Suprapubic skin (tissue), 4 donors: ENCODE data around the gene TMEM82. TPM values are rescaled to one million over a fixed set of nuclear protein-coding genes. Genes with fewer than 3 reads are reported as not detected.

Source experiments
- DNase-seq, 2 donors: peaks; one replicate each; pipeline ENCODE4 v3.0.0-alpha.2; 2019; ENCODE audit warnings: low spot score in 2 of 2
- H3K27ac ChIP-seq: fragments of 200-600 bp; sonication (generic); one replicate; pipeline ENCODE4 v1.5.1; 2019
- H3K27me3 ChIP-seq: fragments of 200-600 bp; sonication (generic); one replicate; pipeline ENCODE4 v1.5.1; 2019
- H3K36me3 ChIP-seq: fragments of 200-600 bp; sonication (generic); one replicate; pipeline ENCODE4 v1.5.1; 2019
- H3K4me1 ChIP-seq: fragments of 200-600 bp; sonication (generic); one replicate; pipeline ENCODE4 v1.5.1; 2019
- H3K4me3 ChIP-seq: fragments of 200-600 bp; sonication (generic); one replicate; pipeline ENCODE4 v1.5.1; 2019; ENCODE audit warnings: mild to moderate bottlenecking
- H3K9me3 ChIP-seq: fragments of 200-600 bp; sonication (generic); one replicate; pipeline ENCODE4 v1.5.1; 2019
- EP300 ChIP-seq: sonication (generic); formaldehyde crosslinking; IDR thresholded peaks from one replicate; pipeline ENCODE4 v1.6.1; 2017; ENCODE audit warnings: antibody characterized with exemption
- POLR2A ChIP-seq, 2 donors: fragments of 450-650 bp; IDR thresholded peaks; one replicate each; pipeline ENCODE4 v1.6.1; 2017; ENCODE audit warnings: antibody characterized with exemption in 2 of 2, mild to moderate bottlenecking in 2 of 2, moderate library complexity in 2 of 2
- POLR2AphosphoS5 ChIP-seq, 3 donors: sonication (generic); formaldehyde crosslinking; IDR thresholded peaks; one replicate each; pipeline ENCODE4 v1.6.1; 2017; ENCODE audit warnings: antibody characterized with exemption in 3 of 3
- WGBS: methylation state at CpG from one replicate; pipeline ENCODE4 v1.1.5; 2018; 5-methylcytosine and 5-hydroxymethylcytosine counted together
- total RNA-seq, 4 donors: library from RNA; depleted of rRNA; stranded (reverse); fragments of >200 nt; gene quantifications; one replicate each; pipeline ENCODE4 v1.1.0, GENCODE V29; 2016
- TF ChIP-seq, protein P1 (sequence below), 2 donors: fragments of 200-600 bp in 1 of 2; fragments of 450-650 bp in 1 of 2; sonication (generic) in 1 of 2; IDR thresholded peaks; one replicate each; pipeline ENCODE4 v1.5.1; 2016 to 2019; ENCODE audit warnings: antibody characterized with exemption in 2 of 2, mild to moderate bottlenecking in 1 of 2, moderate library complexity in 1 of 2

Gene TMEM82
- total RNA-seq, 4 donors from 2014 or later = not detected

DNA sequence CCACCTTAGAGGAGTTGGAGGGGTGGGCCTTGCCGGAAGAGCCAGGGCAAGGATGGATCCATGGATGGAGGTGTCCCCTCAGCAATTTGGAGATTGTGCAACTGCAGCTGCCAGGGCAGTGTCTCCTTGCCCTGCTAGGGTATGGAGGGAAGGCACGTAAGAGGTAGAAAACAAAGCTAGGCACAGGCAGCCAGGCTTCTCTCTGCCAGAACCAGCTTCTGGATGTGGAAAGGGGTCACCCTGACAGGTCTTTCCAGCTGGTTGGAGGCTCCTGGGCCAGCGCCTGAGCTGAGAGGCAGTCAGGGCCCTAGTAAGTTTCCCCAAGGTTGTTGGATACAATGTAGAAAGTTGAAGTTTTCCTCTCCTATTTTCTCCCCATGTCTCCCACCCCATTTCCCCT lies 21.4 kb upstream of the TMEM82 start:
- no peak for DNase-seq
- H3K36me3 ChIP-seq = peaks cover 90% of the 10 kb centered on the region
- no peak overlapping the region for H3K4me3 ChIP-seq
- H3K27ac ChIP-seq = no peak overlapping the region
- H3K27me3 ChIP-seq = no peaks in the 10 kb centered on the region
- H3K4me1 ChIP-seq = no peaks in the 10 kb centered on the region
- TF ChIP-seq EP300 (no peak), POLR2A (IDR thresholded peaks at IDR 0.05) (no peak), POLR2AphosphoS5 (IDR thresholded peaks at IDR 0.05) (no peak)
- TF ChIP-seq, protein P1, sequence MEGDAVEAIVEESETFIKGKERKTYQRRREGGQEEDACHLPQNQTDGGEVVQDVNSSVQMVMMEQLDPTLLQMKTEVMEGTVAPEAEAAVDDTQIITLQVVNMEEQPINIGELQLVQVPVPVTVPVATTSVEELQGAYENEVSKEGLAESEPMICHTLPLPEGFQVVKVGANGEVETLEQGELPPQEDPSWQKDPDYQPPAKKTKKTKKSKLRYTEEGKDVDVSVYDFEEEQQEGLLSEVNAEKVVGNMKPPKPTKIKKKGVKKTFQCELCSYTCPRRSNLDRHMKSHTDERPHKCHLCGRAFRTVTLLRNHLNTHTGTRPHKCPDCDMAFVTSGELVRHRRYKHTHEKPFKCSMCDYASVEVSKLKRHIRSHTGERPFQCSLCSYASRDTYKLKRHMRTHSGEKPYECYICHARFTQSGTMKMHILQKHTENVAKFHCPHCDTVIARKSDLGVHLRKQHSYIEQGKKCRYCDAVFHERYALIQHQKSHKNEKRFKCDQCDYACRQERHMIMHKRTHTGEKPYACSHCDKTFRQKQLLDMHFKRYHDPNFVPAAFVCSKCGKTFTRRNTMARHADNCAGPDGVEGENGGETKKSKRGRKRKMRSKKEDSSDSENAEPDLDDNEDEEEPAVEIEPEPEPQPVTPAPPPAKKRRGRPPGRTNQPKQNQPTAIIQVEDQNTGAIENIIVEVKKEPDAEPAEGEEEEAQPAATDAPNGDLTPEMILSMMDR (IDR thresholded peaks at IDR 0.05) = no peak
- no peaks in the 10 kb centered on the region for H3K9me3 ChIP-seq
- WGBS = 94% methylated on average over 3 of the region's 3 CpGs

GRCh38 chr1:15722411-15722810 lies 19.9 kb upstream of the TMEM82 start:
- Histone ChIP-seq H3K36me3 (peaks cover 90% of the 10 kb centered on the region), H3K27ac (no peak overlapping the region), H3K9me3 (no peaks in the 10 kb centered on the region), H3K4me3 (no peak overlapping the region), H3K27me3 (no peaks in the 10 kb centered on the region), H3K4me1 (no peaks in the 10 kb centered on the region)
- TF ChIP-seq, protein P1 (IDR thresholded peaks at IDR 0.05) = no peak
- TF ChIP-seq POLR2A (IDR thresholded peaks at IDR 0.05) = no peak
- no peak for TF ChIP-seq POLR2AphosphoS5 (IDR thresholded peaks at IDR 0.05)
- TF ChIP-seq EP300 = no peak
- WGBS = 74% methylated on average over 4 of the region's 4 CpGs
- DNase-seq = no peak

GRCh38 chr1:15722836-15723532 lies 19.3 kb upstream of the TMEM82 start:
- DNase-seq = no peak
- Histone ChIP-seq H3K36me3 (peaks cover 90% of the 10 kb centered on the region), H3K9me3 (no peaks in the 10 kb centered on the region), H3K27ac (no peak overlapping the region), H3K27me3 (no peaks in the 10 kb centered on the region), H3K4me3 (no peak overlapping the region), H3K4me1 (no peaks in the 10 kb centered on the region)
- 80% methylated on average over 13 of the region's 13 CpGs for WGBS
- TF ChIP-seq, protein P1 (IDR thresholded peaks at IDR 0.05) = no peak
- no peak for TF ChIP-seq POLR2A (IDR thresholded peaks at IDR 0.05)
- TF ChIP-seq EP300 = no peak
- no peak for TF ChIP-seq POLR2AphosphoS5 (IDR thresholded peaks at IDR 0.05)

DNA sequence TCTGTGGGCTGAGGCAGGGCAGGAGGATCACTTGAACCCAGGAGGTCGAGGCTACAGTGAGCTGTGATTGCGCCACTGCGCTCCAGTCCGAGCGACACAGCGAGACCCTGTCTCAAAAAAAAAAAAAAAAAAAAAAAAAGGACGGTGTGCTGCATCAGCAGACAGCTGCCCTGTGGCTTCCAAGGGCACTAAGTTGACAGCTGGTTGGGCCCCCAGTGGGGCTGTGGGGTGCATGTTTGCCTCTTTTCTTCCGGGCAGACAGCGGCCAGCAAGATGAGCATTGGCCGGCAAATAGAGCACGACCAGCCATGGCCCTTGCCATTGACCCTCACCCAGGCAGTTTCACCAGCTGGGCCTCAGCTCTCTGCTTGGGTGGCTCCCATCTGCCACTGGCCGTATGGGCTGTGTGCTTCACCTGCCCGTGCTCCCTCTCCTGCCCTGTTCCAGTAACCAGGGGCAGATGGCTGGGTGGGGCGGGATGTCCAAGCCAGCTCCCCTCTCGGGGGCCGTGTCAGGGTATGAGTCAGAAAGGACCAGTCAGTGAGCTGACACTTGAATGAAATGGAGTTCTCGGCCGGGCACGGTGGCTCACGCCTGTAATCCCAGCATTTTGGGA lies 18.6 kb upstream of the TMEM82 start:
- peaks cover 90% of the 10 kb centered on the region for H3K36me3 ChIP-seq

More for the DNA sequence above, 18.6 kb upstream of the TMEM82 start:
- 86% methylated on average over 17 of the region's 20 CpGs for WGBS
- TF ChIP-seq, protein P1 (IDR thresholded peaks at IDR 0.05) = no peak
- no peak for TF ChIP-seq POLR2AphosphoS5 (IDR thresholded peaks at IDR 0.05)
- TF ChIP-seq POLR2A (IDR thresholded peaks at IDR 0.05) = no peak
- no peak for TF ChIP-seq EP300
- no peaks in the 10 kb centered on the region for H3K27me3 ChIP-seq
- no peak for DNase-seq
- H3K4me1 ChIP-seq = no peaks in the 10 kb centered on the region
- no peaks in the 10 kb centered on the region for H3K9me3 ChIP-seq
- no peak overlapping the region for H3K4me3 ChIP-seq
- no peak overlapping the region for H3K27ac ChIP-seq
